ELR (cell line): ENCODE data around the gene FUT8.

Experiments used
- DNase-seq: peaks from one replicate; pipeline ENCODE4 v3.0.0-alpha.2; 2015; ENCODE audit warnings: low read depth

FUT8 gene

DNA sequence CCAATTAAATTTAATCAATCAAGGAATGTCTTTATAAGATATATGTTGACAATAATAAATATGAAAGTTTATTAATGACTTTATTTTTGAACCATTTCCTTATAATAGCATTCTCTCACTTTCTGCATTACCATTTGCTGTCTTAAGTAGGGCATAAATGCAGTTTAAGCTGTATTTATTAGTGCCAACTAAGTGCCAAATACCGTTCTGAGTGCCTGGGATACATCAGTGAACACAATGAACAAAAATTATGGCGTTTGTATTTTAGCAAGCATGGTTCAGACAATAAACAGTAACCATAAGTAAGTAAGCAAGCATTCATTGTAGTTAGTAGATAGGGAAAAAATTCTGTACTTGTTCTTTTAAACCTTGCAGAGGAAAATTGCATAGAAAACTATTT is 145.8 kb downstream of the FUT8 start:
- no peak for DNase-seq

DNA sequence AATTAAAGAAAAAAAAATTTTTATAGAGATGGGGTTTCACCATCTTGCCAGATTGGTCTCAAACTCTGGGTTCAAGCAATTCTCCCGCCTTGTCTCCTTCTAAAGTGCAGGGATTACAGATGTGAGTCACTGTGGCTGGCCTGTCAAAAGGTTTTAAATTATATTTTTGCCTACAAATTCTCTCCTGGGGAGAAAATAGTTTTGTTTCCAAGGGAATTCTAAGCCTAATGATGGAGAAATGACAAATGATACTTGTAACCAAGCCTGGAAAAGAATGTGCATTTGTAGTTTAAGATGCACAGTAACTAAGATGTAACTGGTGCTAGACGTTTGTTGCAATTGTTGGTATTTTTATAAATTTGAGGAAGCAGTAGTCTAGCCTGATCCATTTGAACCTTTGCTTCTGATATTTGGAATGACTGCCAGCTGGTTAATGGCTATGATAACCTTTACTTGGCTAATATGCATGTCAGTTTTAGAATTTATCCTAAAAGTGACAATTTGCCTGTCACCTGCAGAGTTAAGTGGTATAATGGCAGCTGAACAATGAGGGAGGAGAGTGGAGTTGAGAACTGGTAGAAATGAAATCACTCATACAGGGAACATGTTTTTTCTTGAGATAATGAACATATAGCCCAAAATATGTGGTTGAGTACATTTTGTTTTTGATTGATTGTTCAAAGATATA is 148.0 kb downstream of the FUT8 start:
- DNase-seq: no peak

DNA sequence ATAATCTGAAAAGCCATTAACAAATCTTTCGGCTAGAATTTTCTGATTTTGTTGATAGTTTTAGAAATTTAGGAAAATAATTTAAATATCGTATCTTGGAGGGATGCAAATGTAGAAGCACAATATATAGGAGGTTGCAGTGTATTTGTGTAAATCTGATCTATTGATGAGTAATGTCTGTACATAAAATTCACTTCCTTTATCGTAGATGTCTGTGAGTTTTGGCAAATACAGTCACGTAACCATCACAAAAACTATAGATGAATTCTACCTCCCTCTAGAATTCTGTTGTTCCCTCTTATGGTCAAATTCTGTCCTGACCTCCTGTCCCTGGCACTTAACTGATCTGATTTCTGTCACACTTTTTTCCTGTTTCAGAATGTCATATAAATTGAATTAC is 151.8 kb downstream of the FUT8 start:
- no peak for DNase-seq

DNA sequence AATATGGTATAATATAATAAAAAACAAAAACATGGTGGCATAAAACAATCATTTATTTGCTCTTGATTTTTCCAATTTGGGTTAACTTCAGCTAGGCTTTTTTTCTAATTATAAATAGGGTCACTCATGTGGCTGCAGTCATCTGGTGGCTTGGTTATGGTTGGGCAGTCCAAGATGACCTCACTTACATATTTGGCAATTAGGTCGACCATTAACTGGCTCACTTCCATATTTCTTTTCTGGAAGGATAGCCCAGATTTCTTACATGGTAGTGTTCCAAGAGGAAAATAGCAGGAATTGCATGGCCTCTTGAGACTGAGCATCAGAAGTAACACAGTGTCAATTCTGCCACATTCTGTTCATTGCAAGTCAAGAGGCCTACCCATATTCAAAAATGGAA is 153.4 kb downstream of the FUT8 start:
- DNase-seq: peak; percentile 18

DNA sequence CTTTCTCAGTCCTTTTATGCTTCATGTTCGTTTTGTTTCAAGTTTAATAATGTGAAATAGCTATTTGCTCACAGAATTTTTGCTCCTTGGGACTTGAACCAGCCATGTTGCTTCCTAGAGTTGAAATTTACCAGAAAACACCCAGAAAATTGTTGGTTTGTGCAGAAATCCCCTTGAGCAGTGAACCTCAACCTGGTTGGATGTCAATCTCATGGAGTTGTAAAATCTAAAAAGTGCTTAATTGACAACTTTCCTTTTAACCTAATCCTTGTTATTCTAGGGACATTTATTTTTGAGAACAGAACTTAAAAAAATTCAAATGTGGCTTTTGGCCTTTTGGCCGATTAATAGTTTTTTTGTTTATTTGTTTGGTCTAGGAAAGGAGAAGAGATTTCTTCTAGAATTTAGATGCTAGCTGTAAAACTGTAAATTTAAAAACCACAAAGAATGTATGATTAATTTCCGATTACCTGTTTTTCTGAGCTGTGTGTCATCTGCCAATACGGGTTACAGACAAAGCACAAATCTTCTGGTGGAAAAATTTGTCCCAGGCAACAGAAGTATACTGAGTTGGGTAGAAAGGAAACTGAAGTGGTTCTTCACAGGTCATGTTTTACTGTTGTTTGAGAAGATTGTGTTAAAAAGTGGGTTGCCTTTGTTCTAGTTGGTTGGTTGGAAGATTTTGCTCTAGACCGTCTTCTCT is 154.4 kb downstream of the FUT8 start:
- peak; percentile 45 for DNase-seq

DNA sequence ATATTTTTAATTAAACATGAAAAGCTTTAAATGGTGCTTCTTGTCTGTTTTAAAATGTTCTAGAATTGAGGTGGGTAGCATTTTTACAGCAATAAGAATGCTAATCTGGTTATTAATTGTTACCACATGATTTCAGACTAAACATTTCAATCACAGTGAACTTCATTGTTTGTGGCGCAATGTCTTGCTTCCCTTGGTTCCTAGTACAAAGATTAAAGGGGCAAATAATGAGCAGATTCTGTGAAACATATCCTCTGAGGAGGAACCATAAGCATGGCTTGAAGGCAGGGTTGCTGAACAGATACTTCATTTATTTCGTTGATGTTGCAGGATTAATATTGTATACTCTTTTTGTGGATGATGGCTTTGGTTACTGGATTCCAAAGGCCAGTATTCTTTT is 162.1 kb downstream of the FUT8 start:
- no peak for DNase-seq

DNA sequence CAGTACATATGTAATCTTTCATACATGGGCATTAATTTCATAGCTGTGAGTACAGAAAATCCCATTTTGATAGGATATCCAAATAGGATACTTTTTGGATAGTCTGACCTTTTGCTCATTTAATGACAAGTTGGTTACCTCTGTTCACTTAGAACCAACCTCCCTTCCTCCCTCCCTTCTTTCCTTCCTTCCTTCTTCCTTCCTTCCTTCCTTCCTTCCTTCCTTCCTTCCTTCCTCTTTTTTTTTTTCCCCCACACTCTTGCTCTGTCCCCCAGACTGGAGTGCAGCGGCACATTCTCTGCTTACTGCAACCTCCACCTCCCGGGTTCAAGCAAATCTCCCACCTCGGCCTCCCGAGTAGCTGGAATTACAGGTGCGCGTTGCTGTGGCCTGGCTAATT is 162.9 kb downstream of the FUT8 start:
- DNase-seq: no peak

DNA sequence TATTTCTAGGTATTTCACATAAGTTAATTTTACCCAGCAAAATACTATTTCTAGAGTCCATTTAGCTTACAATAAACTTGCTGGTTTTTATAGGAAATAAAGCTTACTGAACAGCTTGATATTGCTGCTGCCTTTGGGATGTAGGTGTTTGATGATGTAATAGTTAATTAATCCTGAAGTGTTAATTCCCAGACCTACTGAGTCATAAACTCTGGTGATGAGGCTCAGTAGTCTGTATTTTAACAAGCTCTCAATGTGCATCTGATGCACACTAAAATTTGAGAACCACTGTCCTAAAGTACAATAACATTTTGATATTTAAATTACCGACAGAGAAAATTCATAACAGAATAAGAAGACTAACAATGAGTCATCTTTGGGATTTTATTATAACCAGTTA is 168.4 kb downstream of the FUT8 start:
- no peak for DNase-seq

DNA sequence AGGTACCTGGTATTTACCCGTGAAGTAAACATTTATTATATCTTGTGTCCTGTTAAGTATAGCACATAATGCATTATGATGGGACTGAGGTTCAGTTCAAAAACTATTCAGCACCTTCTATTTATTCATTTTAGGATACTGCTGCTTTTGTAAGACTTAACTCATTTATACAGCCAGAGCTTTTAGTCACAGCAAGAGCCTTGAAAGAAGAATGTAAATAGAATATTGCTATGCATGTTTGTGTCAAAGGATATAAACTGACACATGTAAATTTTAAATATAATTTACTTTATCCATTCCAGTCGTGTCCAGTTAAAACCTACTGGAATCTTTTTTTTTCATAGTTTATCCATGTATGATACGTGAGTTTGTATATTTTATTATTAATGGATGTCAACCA is 168.8 kb downstream of the FUT8 start:
- DNase-seq: no peak

DNA sequence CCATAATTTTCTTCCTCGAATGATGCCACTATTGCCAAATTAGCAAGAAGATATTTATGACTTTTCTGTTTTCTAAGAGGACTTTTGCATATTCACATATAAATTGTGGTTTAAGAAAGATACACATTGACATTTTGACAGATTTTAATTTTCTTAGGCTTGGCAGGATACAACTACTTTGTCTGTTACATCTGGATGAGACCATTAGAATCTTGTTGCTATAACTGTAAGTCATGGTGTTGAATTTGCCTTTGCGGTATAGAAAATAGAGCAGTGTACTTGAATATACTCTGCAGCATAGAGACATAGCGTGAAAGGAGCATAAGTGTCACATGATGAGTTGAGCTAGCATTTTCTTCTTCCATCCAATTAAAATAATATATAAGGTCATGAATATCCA is 169.3 kb downstream of the FUT8 start:
- no peak for DNase-seq

DNA sequence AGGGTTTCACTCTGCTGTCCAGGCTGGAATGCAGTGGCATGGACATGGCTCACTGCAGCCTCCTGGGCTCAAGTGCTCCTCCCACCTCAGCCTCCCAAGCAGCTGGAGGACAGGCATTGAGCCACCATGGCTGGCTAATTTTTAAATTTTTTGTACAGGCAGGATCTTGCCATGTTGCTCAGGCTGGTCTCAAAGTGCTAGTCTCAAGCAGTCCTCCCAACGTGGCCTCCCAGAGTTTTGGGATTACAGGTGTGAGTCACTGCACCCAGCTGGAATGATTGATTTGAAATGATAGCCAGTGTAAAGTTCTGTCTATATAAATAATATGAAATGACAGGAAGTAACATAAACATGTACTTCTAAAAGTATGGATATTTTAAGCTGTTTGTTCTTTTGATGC is 172.7 kb downstream of the FUT8 start:
- DNase-seq: peak; percentile 14

DNA sequence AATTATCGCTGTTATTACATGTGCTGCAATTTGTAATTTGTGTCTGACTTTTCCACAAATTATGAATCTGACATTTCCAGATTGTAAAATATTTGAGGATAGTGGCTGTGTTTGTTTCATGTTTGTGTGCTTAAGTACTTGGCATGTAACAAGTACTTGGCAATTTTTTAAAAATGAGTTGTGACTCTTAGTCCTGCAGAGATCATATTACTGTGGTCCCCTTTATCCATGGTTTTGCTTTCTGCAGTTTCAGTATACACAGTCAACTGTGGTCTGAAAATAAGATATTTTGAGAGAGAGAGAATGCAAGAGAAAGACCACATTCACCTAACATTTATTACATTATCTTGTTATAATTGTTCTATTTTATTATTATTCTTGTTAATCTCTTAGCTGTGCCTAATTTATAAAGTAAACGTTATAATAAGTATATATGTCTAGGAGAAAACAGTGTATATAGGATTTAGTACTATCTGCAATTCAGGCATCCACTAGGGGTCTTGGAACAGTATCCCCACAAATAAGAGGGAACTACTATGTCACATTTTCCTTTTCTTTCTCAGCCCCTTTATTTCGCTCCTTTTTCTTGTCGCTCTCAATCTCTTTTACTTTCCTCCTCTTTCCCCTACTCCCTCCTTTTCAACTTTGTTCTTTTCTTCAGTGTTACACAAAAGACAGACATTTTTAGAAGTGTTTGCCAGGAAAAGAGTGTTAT is 176.1 kb downstream of the FUT8 start:
- no peak for DNase-seq

DNA sequence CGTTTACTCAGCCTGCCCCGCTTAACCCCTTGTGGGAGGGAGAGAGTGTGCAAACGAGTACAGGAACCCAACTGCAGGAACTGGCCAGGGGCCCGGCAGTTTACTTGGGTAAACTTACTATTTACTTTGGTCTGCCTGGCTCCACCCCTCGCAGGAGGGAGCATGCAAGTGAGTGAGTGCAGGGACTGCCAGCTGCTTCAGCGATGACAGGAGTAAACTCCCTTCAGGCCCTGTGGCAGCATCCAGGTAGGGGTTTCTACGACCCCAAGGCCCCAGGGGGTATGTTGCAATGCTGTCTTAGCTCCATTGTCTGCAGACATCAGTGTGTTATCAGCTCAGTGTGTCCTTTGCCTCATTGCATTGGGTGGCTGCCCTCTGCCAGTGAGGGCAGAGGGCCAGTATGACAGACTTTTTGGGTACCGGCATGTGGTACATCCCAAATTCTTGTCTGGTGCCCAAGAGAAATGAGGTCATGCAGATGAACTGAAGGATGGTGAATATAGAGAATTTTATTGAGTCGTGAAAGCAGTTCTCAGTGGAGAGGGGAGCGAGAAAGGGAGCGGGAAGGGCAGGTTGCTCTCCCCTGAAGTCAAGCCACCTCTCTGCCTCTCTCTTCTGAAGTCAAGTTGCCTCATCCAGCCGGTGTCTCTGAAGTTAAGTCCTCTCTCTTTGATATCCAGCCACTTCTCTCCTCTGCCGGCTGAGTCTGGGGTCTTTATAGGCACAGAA is 181.8 kb downstream of the FUT8 start:
- DNase-seq: no peak

DNA sequence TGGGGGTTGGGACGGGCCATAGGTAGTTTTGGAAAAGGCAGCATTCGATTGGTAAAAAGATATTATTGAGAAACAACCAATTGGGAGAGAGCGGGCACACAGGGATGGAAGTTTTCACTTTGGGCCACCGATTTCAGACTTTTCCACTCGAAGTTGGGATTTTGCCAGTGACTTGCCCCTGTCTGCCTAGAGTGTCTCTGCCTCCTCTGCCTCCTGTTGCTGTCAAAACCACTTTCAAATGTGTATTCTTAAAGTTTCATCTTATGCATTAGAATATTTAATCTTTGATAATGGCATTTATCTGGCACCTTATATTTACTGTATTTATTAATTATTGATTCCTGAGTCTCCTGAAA is 182.3 kb downstream of the FUT8 start:
- DNase-seq: no peak

DNA sequence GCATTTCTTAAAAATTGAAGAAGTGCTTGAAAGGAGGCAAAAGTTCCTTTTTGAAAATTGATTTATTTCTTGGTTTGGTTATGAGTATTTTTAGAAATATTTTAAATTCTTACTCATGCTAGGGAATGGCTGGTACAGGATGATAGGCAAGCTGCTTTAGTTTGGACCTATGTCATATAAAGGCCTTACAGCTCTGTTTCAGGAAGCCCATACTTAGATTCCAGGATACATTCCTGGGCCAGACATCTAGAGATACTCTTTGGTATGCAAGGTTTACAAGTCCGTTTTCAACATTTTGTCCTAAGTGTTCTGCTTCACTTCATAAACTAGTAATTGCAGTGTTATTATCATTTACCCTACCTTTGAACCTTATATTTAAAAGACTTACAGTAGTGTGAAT is 186.8 kb downstream of the FUT8 start:
- DNase-seq: no peak

DNA sequence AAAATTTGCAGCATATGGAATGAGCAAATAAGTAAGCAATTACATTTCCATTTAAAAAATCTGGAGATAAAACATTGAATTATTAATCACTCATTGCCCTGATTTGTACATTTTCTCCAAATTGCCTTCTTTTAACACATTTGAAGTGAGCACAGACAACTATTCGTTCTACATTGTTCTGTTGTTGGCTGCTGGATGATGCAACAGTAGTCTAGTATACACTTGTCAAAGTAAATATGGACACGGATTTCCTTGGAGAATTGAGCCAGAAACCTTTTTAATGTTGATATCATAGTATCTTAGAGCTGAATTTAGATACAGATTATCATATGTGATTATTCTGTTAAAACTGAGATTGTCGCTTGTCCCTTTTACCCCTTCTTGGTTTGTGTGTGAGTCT is 188.2 kb downstream of the FUT8 start:
- DNase-seq: no peak

DNA sequence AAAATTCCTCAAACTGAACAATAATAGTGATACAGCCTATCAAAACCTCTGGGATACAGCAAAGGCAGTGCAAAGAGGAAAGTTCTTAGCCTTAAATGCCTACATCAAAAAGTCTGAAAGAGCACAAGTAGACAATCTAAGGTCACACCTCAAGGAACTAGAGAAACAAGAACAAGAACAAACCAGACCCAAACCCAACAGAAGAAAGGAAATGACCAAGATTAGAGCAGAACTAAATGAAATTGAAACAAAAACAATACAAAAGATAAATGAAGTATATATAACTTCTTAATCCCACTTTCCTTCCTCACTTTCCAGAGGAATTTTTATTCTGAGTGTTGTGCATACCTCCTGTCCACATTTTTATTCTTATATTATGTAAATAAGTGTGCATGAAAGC is 192.0 kb downstream of the FUT8 start:
- no peak for DNase-seq

DNA sequence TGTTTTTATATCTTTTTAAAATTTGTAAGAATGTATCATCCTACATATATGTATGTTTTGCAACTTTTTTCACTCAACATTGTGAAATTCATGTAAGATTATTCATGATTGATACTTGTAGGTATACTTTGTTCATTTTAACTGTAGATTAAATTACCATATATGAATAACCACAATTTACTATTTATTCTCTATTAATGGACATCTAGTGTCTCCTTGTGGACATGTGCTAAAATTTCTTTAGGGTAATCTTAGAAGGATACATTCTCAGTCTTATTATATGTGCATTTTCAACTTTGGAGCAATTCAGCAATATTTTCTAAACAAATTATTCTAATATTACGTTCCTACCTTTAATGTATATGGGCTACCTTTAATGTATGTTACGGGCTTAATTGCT is 192.4 kb downstream of the FUT8 start:
- peak; percentile 32 for DNase-seq

DNA sequence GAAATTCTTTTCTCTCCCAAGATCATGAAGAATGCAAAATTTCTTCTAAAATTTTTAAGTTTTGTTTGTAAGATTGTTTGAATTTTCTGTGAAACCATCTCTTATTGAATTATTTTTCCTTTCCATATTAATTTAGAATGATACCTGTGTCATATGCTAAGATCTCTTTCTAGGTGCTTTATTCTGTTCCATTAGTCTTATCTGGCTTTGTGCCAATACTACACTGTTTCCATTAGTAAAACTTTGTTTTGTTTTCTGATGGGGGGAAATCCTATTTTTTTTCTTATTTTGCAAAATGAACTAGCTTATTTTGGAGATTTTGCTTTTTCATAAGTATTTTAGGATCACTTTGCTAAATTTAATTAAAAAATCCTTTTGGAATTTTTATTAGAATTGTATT is 193.9 kb downstream of the FUT8 start:
- DNase-seq: no peak

DNA sequence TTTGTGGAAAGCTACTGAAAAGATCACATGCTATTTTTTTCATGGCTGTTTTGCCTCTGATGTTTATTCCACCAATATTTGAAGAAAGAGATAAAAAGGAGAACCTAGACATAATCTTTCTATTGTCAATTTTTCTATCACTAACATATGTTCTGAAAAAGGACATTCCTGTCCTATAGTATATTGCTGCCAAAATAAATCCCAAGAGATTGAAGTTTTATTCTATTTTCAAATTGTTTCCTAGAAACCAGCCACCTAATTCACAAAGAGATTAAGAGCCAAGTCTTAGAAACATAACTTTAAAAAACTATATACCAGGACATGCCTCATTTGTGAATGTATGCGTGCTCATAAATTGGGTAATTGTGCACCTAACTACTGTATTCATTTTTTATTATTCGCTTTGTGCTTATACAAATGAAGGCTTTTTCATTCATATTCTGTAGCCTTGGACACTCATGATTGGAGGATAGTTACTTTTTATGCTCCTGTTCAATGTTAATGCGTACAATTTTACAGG is 200.7 kb downstream of the FUT8 start:
- DNase-seq: no peak

DNA sequence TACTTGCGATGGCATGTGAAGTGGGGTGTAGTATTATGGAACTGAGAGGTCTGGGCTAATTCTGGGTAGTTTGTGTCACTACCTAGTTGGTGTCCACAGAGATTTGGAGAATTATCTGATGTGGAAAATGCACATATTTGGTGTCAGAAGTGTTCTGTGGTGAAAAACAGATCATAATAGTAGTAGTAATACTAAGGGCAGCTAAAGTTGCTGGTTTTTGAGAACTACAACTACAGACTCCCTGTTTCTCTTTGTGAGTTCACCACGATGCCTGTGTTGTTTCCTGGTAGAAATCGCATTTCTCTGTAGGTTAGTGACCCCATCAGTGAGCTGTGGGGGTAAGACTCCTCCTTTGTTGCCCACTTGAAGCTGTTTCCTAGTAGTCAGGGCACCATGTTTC is 206.5 kb downstream of the FUT8 start:
- no peak for DNase-seq

DNA sequence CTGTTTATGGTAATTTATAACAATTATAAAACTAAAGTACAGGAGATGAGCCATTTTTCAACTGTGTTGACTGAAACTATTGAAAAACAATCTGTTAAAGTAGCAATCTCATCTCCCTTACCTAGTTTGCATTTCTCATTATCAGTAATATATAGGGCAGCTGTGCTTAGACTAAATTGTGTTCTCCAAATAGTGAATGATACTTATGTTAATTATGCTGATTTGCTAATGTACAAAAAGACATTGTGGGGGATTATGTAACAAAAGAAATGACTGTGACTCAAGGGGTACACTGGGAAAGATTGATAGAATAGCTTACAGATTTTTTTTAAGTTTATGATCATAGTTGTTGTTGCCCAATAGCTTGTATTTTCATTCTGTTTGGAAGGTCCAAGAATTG is 207.7 kb downstream of the FUT8 start:
- DNase-seq: no peak

DNA sequence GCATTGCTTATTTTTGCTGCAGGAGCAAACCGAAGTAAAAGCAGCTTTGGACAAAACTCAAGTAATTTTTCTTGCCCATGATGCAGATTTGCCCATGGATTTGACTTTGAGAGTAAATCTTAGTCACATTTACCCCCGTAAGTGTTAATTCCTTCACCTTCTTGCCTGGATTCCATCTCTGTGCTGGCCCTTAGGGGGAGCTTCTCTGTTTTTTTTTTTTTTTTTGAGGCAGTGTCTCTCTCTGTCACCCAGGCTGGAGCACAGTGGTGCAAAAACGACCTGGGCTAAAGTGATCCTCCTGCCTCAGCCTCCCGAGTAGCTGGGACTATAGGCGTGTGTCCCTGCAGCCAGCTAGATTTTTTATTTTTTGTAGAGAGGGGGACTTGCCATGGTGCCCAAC is 210.2 kb downstream of the FUT8 start:
- DNase-seq: no peak
